Upper lobe of left lung (tissue), 4 donors: Measurements from ENCODE around the gene LTBP4.

Experiments
- CTCF ChIP-seq, 6 experiments: fragments of 450-650 bp in 4 of 6; fragments of 200-600 bp in 2 of 6; sonication (generic) in 2 of 6; IDR thresholded peaks; one replicate each; pipeline ENCODE4 v1.5.1; 2016 to 2019; ENCODE audit warnings: antibody characterized with exemption in 6 of 6
- POLR2AphosphoS5 ChIP-seq, 2 donors: sonication (generic); formaldehyde crosslinking; IDR thresholded peaks; one replicate each; pipeline ENCODE4 v1.5.1; 2017; ENCODE audit warnings: antibody characterized with exemption in 2 of 2

GRCh38 chr19:40662925-40663694 is 61.9 kb downstream of the LTBP4 start:
- TF ChIP-seq POLR2AphosphoS5 (IDR thresholded peaks at IDR 0.05) (peak; percentile 28 to 44), CTCF (IDR thresholded peaks at IDR 0.05) (peak; percentile 96 to 99 (median 99))
